ENCODE measurements around the gene TUBA4A.
"Not testable (repeated sequence)": the region's sequence is repeated elsewhere in the genome, so short reads cannot be mapped to it uniquely, and the experiment has no call there.

TUBA4A gene

GRCh38 chr2:219209236-219210195 is 44.2 kb downstream of the TUBA4A start:
- no peak for DNase-seq

DNA sequence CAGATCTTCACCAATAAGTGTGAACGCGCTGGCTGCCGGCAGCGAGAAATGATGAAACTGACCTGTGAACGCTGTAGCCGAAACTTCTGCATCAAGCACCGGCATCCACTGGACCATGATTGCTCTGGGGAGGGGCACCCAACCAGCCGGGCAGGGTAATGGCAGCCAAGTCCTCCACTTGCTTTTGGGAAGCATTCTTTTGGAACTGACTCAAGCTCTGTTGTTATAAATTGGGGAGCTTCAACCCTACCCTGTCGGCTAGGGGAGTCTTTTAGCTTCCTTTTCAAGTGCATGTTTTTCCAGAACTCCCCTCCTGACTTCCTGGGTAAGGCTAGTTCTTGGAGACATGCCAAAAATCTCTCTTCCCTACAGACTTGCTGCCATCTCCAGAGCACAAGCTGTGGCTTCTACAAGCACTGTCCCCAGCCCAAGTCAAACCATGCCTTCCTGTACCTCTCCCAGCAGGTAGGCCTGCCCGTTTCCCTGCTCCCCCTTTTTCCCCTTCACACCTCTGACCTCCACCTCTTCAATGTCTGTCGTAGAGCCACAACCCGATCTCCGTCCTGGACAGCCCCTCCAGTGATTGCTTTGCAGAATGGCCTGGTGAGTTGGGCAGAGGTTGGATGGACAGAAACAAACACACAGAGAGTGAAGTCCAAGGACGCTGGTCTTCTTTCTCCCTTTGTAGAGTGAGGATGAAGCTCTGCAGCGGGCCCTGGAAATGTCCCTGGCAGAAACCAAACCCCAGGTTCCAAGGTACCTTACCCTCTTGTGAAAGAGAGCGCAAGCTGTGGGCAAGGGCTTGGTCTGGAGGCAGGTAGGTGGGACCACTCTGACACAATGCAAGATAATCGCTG is 45.6 kb downstream of the TUBA4A start:
- no peak for DNase-seq

DNA sequence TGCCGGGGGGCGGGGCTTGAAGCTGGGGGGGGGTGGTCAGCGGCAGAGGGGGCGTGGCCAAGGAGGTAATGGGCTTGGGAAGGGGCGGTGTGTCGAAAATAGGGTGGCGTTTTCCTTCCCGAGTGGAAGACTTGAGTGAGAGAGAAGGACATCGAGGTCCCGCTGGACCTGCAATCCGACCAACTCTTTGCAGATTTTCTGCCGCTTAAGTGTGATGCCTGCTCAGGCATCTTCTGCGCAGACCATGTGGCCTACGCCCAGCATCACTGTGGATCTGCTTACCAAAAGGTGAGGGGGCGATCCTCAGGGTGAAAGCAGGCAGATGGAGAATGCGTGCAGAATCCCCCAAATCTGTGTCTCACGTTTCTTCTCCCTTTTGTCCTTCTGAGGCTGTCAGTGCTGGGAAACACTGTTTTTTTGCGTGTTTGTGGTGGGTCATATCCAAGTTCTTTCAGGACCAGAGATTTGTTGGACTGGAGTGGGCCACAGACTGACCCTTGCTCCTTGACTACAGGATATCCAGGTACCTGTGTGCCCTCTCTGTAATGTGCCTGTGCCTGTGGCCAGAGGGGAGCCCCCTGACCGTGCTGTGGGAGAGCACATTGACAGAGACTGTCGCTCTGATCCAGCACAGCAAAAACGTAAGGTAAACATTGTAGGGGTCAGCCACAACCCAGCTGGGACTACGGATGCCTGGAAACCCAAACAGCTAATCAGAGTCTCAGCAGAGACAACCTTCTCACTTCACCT is 46.4 kb downstream of the TUBA4A start:
- no peak for DNase-seq

DNA sequence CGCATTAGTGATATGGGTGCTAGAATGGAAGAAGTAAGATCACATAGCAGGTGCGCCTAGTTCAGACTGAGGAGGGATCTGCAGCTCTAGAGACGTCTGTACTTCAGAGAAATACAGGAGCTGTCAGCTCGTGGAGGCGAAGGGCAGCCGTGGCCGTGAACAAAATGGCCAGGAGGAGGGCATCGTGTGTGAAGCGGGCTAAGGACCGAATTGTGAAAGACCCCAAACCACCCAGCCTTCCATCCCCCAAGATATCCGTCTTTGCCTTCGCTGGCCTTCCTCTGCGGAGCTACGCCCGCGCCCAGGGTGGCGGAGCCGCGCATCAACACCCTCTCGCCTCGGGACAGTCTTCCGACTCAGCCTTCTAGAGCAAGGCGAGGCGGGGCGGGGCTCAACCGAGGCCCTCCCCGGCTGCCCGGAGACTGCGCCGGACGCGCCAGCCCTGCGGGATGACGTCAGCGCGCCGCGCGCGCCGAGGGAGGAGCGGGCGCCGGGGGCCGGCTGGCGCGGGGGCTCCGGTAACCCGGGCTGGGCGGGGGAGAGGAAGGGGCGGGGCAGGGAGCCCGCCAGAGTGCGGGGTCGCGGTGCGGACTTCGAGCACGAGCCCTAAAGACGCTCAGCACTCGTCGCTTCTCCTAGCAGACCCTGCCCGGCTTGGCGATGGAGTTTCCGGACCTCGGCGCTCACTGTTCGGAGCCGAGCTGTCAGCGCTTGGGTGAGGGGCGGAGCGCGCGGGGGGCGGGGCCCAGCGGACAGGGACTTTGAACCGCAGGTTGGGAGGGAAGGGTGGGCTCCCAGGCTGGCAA is 47.2 kb downstream of the TUBA4A start, which contains the start of gene ZFAND2B:
Gene ZFAND2B (plus strand): TSS at position 455 of the 806 bp plus-strand sequence. CDS start 206 bp downstream, at position 661.
- DNase-seq: peak; percentile 98

DNA sequence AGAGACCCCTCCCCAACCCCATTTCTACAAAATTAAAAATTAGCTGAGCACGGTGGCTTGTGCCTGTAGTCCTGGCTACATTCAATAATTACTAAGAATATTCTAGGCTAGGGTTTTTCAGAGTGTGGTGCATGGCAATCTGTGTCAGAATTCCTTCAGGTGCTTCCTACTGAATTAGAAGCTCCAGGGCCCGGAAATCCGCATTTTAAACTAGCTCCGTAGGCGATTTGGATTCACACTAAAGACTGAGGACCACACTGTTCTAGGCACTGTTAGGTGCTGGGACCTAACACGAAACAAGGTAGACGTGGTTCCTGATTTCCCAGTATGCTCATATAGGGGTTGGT is 47.8 kb downstream of the TUBA4A start:
- no peak for DNase-seq

DNA sequence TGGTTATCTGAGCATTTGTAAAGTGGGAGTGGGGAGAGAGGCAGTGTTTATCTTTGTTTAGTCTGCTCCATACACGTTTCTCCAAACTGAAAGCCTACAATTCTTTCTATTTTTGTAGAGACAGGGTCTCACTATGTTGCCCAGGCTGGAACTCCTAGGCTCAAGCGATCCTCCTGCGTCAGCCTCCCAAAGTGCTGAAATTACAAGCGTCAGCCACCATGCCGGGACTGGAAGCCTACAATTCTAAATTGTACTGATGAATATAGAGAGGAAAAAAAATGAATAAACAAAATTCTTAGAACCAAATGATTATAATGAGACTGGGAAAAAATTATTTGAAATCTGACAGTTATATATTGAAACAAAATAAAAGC is 48.6 kb downstream of the TUBA4A start:
- no peak for DNase-seq

DNA sequence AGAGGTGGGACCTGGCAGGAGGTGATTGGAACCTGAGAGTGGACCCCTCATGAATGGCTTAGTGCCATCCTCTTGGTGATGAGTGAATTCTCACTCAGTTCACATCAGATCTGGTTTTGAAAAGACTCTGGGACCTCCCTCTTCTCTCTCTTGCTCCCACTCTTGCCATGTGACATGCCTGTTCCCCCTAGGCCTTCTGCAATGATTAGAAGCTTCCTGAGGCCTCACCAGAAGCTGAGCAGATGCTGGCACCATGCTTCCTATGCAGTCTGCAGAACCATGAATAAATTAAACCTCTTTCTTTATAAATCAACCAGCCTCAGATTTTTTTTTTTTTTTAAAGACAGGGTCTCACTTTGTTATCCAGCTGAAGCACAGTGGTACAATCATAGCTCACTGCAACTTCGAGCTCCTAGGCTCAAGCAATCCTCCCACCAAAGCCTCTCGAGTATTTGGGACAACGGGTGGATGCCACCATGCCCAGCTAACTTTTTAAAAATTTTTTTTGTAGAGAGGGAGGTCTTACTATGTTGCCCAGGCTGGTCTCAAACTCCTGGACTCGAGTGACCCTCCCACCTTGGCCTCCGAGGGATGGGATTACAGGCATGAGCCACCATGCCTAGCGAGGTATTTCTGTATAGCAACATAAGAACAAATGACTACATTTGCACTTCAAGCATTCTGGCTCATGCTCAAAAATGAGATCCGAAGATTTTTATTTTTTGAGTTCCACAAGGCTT is 49.1 kb downstream of the TUBA4A start:
- DNase-seq: no peak

DNA sequence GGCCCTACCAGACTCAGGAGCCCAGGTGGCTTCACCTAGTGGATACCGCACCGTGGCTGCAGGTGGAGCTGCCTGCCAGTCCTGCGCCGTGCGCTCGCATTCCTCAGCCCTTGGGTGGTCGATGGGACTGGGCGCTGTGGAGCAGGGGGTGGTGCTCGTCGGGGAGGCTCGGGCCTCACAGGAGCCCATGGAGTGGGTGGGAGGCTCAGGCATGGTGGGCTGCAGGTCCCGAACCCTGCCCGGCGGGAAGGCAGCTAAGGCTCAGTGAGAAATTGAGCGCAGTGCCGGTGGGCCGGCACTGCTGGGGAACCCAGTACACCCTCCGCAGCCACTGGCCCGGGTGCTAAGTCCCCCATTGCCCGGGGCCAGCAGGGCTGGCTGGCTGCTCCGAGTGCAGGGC is 52.4 kb downstream of the TUBA4A start:
- not testable (repeated sequence) for DNase-seq

DNA sequence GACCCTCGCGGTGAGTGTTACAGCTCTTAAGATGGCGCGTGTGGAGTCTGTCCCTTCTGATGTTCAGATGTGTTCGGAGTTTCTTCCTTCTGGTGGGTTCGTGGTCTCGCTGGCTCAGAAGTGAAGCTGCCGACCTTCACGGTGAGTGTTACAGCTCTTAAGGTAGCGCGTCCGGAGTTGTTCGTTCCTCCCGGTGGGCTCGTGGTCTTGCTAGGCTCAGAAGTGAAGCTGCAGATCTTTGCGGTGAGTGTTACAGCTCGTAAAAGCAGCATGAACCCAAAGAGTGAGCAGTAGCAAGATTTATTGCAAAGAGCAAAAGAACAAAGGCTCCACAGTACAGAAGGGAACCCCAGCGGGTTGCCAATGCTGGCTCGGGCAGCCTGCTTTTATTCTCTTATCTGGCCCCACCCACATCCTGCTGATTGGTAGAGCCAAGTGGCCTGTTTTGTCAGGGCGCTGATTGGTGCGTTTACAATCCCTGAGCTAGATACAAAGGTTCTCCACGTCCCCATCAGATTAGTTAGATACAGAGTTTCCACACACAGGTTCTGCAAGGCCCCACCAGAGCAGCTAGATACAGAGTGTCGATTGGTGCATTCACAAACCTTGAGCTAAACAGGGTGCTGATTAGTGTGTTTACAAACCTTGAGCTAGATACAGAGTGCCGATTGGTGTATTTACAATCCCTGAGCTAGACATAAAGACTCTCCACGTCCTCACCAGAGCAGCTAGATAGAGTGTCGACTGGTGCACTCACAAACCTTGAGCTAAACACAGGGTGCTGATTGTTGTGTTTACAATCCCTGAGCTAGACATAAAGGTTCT is 53.0 kb downstream of the TUBA4A start:
- not testable (repeated sequence) for DNase-seq

Measured in eye (tissue), 1 donor.